GM19324 (cell line): ENCODE measurements around the gene AKIRIN2.
"Not testable (repeated sequence)": the region's sequence is repeated elsewhere in the genome, so short reads cannot be mapped to it uniquely, and the experiment has no call there.

Experiments used
- ATAC-seq: cut with Tn5 transposase; IDR thresholded peaks from one replicate; pipeline ENCODE4 v1.9.1; 2021; ENCODE audit warnings: mild to moderate bottlenecking, moderate library complexity; ENCODE audit not compliant: unreplicated experiment, low FRiP score

AKIRIN2 gene

DNA sequence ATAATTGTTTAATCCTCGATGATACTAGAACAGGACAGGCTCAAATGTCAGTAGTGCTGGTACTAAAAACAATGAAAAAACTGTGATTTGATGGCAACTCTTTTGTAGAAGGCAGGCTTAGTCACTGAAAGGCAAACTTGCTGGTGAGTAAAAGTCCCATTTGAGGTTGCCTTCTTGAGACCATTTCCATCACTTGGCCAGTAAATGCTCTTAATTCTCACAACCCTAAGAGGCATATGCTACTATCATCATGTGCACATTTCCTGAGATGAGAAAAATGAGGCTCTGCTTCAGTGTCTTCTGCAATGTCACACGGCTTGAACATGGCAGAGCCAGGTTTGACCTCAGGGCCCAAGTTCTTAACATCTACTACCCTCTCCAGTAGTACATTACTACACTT is 9.9 kb downstream of the AKIRIN2 start:
- ATAC-seq = no peak

- ATAC-seq = no peak
Measured at GRCh38 chr6:87690441-87690840, 11.6 kb downstream of the AKIRIN2 start.

- not testable (repeated sequence) for ATAC-seq
Measured at GRCh38 chr6:87687893-87688292, 14.1 kb downstream of the AKIRIN2 start.

DNA sequence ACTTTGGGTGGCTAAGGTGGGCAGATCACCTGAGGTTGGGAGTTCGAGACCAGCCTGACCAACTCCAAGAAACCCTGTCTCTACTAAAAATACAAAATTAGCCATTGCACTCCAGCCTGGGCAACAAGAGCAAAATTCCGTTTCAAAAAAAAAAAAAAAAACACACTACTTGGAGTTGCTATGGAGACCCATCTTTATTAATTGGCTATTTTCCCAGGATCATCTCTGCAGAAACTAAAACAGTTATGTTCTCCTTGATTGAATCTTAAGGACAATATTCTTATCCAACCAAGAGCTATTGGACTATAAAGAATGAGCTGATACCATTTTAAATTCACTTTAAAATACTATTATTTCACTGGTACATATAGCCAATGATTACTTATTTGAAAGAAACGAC is 14.7 kb downstream of the AKIRIN2 start:
- ATAC-seq = no peak

DNA sequence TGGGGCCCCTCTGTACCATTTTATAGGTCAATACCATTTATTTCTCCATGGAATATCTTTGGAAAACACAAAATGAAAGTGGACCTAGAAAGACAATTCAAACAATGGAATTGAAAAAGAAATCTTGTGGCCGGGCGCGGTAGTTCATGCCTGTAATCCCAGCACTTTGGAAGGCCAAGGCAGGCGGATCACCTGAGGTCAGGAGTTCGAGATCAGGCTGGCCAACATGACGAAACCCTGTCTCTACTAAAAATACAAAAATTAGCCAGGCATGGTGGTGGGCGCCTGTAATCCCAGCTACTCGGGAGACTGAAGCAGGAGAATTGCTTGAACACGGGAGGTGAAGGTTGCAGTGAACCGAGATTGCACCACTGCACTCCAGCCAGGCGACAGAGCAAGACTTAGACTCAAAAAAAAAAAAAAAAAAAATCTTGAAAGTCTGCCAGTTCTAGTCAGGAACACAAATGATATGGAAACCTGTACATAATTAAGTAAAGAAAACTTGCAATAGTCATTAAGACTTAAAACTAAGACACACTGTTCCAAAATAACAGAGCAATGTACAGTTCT is 15.3 kb downstream of the AKIRIN2 start:
- ATAC-seq = not testable (repeated sequence)

GRCh38 chr6:87684895-87685654 is 17.0 kb downstream of the AKIRIN2 start:
- ATAC-seq = no peak

GRCh38 chr6:87683890-87684289 is 18.1 kb downstream of the AKIRIN2 start:
- no peak for ATAC-seq

- no peak for ATAC-seq
Measured at GRCh38 chr6:87682310-87682709, 19.7 kb downstream of the AKIRIN2 start.

GRCh38 chr6:87675004-87675681 is 26.9 kb downstream of the AKIRIN2 start:
- no peak for ATAC-seq

DNA sequence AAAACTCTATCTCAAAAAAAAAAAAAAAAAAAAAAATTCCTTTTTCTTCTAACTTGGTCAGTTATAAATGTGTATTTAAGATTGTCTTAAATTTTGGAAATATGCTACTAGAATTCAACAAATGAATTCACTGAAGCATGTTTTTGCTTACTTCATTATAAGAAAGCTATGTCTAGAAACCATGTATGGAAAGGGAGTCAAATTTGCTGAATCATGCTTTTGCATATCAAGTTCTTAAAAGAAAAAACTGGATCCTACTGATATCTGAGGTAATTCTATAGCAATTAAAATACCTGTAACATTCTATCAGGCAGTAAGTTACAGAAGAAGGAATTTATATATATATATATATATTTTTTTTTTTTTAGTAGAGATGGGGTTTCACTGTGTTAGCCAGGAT is 27.7 kb downstream of the AKIRIN2 start:
- ATAC-seq = no peak

DNA sequence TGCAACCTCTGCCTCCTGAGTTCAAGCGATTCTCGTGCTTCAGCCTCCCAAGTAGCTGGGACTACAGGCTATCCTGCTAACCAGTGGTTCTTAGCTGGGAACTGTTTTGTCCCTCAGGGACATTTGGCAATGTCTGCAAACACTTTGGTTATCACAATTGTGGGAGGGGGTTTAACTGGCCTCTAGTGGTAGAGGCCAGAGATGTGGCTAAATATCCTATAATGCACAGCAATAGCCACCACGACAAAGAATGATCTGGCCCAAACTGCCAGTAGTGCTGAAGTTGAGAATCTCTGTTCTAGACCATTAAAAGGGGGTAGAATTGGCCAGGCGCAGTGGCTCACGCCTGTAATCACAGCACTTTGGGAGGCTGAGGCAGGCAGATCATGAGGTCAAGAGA is 28.8 kb downstream of the AKIRIN2 start:
- no peak for ATAC-seq

DNA sequence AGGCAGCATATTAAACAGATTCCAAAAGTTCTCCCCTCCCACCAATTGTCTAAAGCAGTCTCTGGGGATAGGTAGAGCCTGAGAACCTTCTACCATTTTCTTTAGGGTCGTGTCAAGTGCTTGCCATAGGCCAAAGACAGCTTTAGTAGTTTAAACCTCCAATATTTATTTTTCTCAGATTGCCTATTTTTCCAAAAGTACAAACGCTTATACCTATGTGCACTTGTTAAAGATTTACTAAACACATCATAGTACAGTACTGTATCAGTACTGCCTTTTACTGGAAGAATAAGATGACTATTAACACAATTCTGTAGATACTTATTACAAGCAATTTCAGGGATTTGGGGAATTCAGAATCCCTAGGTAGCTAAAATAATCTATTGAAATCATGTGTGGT is 29.4 kb downstream of the AKIRIN2 start:
- no peak for ATAC-seq

DNA sequence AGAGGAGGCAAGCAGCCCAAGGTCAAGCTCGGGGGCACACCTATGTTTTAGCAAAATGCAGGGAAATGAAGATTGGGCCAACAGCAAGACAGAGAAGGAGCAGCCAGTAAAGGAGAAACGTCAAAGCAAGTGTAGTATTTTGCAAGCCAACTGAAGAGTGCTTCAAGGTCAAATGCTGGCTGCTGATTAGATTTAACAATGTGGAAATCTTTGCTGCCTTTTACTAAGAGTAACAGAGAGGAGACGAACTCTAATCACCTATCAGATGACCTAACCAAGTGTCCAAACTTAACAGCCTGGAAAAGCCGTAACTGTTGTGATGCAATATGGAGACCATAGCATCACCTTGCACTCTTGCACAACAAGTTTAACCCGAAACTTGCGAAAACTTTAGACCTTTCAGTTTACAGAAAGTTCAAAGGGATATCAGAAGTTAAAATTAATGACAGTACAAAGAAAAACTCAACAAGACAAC is 30.4 kb downstream of the AKIRIN2 start:
- ATAC-seq = no peak

- ATAC-seq = no peak
Measured at GRCh38 chr6:87670707-87671106, 31.3 kb downstream of the AKIRIN2 start.

- ATAC-seq = no peak
Measured at GRCh38 chr6:87669051-87669450, 33.0 kb downstream of the AKIRIN2 start.

- no peak for ATAC-seq
Measured at GRCh38 chr6:87668013-87668412, 34.0 kb downstream of the AKIRIN2 start.

- no peak for ATAC-seq
Measured at GRCh38 chr6:87667032-87667431, 35.0 kb downstream of the AKIRIN2 start.

GRCh38 chr6:87664921-87665485 is 37.0 kb downstream of the AKIRIN2 start:
- no peak for ATAC-seq

- no peak for ATAC-seq
Measured at GRCh38 chr6:87663434-87663833, 38.6 kb downstream of the AKIRIN2 start.

- ATAC-seq = no peak
Measured at GRCh38 chr6:87661503-87661902, 40.5 kb downstream of the AKIRIN2 start.

- no peak for ATAC-seq
Measured at GRCh38 chr6:87661016-87661415, 41.0 kb downstream of the AKIRIN2 start.
